Stimulated activated CD8-positive, alpha-beta memory T cell treated with anti-CD3 and anti-CD28 coated beads, Interleukin-12 subunit alpha, Interleukin-12 subunit beta, amount 100 ng/mL, for 1 hour (primary cell): ENCODE measurements around the gene PI3.
"Not testable (repeated sequence)": the region's sequence is repeated elsewhere in the genome, so short reads cannot be mapped to it uniquely, and the experiment has no call there.

Experiments
- DNase-seq: peaks from one replicate; pipeline ENCODE4 v3.0.0-alpha.2; 2020; ENCODE audit warnings: low read depth

Gene PI3, protein sequence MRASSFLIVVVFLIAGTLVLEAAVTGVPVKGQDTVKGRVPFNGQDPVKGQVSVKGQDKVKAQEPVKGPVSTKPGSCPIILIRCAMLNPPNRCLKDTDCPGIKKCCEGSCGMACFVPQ

DNA sequence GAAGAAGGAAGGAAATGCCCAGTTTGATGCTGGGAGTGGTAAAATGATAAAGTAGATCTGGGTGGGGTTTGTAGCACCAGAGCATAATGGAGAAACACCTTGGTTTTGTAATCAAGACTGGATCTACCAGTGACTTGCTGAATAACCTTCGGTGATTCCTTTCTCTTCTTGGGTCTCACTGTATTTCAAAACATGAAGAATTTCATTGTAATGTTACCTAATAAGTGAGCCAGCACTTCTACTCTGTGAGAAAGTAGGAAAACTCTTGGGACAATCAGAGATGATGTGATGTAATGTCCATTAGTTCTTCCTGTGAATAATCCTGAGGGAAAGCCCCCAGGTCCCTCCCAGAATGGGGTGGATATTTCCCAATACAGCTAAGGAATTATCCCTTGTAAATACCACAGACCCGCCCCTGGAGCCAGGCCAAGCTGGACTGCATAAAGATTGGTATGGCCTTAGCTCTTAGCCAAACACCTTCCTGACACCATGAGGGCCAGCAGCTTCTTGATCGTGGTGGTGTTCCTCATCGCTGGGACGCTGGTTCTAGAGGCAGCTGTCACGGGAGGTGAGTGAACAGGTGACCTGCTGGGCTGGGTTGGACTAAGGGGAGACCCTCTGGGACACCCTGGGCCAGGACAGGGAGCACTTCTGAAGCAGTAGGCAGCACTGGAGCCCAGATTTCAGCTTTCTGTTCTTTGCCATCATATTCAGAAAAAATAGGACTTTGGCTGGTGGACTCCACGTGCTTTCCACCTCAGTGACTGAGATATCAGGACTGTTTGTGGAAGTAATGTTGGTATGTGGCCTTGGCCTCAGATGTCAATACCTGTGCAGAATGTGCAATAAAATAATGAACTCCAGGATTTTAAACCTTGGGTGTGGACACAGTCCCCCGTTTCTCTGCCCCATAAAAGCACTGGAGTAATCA lies at the start of gene PI3:
PI3 (plus strand) TSS at position 469 of the 931 bp plus-strand sequence; CDS start at position 490, 21 bp downstream.
- DNase-seq, result no peak

DNA sequence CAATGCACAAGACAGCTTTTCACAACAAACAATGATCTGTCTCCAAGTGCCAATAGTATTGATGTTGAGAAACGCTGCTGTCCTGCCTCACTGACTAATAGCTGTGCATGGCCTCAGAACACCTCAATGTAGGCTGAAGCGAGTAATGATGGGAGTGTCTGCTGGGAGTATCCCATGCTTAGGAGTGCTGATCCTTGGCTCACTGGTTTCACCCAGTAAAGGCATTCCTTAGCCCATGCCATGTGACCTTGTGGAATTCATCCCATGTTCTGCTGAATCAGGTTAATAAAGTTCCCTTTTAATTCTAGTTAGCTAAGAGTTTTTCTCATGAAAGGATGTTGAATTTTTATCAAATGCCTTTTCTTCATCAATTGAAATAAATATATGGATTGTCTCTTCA lies 46.6 kb upstream of the PI3 start:
- DNase-seq, result no peak

DNA sequence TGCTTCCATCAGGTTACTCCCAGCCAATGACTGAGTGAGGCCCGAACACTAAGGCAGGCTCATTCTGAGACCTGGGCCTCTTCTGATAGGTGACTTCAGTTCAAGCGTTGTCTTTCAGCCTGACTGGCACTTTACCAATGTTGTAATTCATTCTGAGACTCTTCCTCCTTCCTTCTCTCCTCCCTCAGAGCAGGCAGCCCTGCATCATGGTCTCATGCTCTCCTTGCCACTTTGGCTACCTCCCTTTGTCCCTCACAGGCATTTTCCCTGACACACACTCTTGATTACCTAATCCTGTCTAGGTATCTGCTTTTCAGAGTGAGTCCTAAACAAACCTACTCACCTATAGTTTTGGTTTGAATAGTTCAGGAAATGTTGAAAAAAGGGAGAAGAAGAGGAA lies 37.8 kb upstream of the PI3 start:
- DNase-seq, result no peak

DNA sequence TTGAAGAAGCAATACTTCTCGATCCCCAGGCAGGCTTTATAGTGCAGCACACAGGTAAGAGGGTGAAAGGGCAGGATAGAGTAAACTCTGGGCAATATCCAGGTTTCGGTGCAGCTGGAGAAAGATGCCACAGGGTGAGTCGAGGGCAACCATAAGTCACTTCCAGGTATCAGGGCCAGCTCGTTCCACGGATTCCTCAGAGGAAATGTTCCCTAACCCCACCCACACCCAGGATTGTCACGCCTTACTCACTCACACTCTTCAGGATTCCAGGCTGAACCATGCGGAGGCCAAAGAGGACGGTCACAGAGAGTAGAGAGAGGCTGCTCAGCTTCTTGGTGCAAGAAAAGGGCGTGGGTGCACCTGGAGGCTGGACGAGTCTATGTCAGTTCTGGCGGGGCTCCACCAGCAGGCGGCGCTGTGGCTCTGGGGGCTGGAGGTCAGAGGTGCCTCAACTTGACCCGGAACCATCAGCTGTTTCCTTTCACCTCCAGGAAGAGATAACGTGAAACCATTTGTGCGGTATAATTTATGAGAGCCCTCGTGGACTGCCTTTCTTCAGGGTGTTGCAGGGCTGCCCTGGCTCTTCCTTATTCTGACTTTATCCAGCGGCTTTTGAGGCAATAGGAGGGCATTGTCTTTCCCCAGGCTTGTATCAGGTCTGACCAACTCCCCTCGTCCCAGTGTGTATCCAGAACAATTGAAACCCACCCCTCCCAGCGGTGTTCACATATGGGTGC lies 36.0 kb upstream of the PI3 start:
- DNase-seq, result peak; percentile 10

DNA sequence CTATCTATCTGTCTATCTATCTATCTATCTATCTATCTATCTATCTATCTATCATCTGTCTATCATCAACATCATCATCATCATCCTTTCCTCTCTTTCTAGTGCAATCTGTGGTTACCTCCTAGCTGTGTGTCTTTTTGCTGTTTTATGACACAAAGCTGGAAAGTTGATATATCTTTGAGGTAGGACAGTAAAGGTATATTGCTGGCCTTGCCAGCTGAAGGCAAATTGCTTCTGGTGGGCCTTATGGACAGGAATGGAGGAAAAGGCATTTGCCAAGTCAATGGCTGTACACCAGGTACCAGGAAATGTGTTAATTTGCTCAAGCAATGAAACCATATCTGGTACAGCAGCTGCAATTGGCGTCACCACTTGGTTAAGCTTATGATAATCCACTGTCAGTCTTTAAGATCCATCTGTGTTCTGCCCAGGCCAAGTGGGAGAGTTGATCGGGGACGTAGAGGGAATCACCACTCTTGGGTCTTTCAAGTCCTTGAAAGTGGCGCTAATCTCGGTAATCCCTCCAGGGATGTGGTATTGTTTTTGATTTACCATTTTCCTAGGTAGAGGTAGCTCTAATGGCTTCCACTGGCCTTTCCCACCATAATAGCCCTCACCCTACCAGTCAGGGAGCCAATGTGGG lies 34.8 kb upstream of the PI3 start:
- DNase-seq, result not testable (repeated sequence)

DNA sequence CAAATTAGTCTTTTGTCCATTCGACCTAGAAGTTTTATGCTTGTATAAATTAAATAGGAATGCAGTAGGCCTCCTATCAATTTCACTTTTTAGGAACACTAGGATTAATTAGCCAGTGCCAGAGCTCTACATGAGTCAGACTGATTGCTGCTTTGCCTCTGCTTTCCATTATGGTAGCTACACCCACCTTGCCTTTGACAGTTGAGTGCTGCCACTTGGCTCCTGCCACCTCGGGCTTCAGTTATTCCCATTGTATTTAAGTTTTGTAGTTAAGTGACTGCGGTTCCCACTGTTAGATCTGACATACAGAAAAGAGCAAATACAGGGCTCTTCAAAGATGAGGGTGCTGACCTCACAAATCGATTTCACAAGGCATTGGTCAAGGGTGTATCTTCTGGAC lies 33.9 kb upstream of the PI3 start:
- no peak for DNase-seq

DNA sequence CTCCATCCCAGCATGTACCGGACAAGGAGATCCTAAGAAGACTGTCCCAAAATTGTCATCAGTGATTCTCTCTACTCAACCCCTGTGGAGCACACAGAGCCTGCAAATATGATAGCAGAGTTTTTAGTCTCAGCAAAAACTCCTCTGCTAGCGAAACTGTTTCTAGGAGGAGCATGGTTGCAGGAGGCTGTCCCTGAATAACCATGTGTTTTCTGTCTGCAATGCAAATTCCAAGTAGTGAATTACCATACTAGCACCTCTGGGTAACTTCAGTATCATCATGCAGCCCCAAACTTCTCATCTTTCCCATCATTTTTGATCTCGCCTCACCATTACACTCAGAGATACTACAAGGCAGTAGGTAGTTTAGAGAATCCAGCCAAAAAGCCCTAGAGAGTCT lies 25.6 kb upstream of the PI3 start:
- no peak for DNase-seq

DNA sequence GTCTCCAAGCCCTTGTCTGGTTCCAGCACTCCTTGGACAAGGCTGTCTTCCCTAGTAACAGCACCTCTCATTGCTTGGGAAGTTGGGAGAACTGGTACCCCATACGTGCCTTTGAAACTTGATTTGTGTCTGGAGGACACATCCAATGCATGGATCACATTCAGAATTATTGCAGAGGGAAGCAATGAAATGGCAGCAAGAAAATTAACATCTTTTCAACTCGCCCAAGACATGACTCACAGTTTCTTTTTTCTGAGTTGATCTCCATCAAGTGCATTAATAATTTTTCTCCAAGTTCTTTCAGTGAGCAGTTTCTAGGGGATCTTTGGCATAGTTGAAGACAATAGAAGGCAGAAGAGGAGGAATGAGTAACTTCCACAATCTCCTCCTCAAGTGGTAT lies 22.3 kb upstream of the PI3 start:
- no peak for DNase-seq

DNA sequence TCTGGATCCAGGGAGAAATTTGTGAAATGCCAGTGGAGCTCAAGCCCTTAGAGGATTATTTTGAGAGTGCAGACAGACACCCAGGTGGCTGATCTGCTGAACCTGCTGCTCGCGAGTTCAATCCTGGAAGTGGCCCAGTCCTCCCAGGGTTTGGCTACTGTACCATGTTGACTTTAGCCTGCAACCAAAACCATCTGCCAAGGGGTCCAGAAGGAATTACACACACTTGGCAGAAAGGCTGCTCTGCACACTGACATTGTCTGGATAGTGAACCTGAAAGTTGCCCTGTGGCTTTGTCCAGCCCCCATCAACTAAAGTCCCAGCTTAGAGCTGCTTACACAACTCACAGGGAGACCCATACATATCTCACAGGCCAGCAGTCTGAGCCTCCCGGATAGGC lies 21.6 kb upstream of the PI3 start:
- DNase-seq, result no peak

DNA sequence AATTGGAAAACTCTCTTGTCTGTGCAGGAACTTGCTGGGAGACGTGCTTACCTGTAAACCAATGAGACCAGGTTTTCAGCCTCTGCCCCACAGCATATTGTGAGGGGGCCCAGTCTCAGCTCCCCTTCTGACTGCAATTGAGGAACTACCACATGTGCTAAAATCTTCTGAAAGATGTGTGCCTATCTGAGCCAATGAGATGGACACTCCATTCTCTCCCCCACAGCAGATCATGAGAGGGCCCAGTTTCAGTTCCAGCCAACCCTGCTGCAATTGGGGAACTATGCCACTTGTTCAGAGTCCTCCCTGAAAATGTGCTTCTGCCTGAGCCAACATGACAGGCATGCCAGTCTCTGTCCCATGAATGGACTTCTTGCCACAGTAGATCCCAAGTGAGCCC lies 20.9 kb upstream of the PI3 start:
- DNase-seq, result no peak

DNA sequence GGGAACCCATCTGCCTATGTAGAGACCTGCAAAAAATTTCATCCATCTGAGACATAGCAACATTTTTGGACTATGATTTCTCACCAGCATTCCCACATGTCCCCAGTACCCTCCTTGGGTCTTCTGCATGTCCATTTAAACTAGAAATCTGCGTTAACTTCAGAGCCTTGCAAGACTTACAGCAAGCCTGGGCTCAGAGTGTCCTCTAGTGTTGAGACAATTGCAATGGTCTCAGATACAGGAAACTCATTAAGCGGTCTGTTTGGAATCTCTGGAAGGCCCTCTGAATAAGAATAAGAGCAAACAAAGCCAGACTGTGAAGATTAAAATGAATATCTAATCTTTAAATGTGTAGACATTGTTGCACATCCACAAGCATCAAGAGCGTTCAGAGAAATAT lies 20.5 kb upstream of the PI3 start:
- DNase-seq, result no peak

DNA sequence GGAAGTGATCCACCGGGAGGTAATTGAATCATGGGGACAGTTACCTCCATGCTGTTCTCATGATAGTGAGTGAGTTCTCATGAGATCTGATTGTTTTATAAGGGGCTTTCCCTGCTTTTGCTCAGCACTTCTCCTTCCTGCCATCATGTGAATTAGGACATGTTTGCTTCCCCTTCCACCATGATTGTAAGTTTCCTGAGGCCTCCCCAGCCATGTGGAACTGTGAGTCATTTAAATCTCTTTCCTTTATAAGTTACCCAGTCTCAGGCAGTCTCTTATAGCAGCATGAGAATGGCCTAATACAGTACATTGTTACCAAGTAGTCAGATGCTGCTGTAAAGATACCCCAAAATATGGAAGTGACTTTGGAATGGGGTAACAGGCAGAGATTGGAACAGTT lies 19.9 kb upstream of the PI3 start:
- DNase-seq, result not testable (repeated sequence)

DNA sequence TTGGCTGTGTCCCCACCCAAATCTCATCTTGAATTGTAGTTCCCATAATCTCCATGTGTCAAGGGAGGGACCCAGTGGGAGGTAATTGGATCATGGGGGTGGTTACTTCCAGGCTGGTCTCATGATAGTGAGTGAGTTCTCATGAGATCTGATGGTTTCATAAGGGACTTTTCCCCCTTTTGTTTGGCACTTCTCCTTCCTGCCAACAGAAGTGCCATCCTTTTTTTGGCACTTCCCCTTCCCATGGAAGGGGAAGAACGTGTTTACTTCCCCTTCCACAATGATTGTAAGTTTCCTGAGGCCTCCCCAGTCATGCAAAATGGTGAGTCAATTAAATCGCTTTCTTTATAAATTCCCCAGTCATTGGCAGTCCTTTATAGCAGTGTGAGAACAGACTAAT lies 18.0 kb upstream of the PI3 start:
- DNase-seq, result no peak

DNA sequence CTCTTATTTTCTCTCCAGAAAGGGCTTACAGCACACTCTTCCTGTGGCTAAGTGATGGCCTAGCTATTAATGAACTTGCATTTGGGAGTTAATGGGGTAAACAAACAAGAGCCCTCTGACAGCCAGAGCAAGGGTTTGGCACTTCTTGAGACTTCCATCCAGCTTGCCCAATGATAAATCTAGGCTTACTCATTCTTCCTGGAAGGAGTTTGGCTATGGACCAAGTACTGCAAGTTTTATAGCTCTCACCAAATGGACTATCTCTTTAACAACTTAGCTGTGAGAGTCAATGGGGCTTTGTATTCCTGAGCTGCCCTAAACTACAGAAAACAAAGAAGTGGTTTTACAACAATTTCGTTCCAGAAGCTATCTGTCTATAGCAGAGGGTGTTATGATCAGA lies 16.7 kb upstream of the PI3 start:
- DNase-seq, result no peak

DNA sequence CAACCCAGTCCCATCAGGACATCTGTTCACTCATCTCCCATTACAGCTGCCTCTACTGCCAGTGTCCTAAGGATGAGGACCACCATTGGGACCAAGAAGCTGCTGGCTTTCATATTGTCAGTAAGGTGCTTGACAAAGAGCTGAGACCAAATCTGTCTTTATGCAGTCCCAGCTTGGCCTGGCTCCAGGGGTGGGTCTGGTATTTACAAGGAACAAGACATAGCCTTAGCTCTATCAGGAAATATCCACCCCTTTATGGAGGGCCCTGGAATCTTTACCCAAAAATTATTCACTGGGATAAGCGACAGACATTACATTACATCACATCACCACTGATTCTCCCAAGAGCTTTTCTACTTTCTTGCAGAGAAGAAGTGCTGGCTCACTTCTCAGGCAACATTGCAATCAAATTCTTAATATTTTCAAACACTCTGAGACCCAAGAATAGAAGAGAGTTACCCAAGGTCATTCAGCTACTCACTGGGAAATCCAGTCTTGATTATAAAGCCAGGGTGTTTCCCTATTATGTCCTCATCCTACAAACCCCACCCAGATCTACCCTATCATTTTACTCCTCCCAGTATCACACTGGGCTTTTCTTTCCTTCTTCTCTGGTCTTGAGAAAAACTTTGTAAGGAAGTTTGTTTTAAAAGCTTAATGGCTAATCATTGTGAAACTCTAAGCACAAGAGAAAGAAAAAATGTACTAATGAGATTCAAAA lies 11.5 kb upstream of the PI3 start:
- DNase-seq, result no peak

DNA sequence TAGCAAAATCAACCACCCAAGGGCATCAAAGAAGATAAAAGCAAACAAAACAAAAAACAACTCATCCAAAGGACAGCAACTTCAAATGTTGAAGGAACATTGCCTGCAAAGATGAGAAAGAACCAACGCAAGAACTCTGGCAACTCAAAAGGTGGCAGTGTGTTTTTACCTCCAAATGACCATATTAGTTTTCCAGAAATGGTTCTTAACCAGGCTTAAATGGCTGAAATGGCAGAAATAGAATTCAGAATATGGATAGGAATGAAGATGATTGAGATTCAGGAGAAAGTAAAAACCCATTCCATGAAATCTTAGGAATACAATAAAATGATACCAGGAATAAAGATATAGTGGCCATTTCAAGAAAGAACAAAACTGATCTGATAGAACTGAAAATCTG lies 9.8 kb upstream of the PI3 start:
- no peak for DNase-seq

DNA sequence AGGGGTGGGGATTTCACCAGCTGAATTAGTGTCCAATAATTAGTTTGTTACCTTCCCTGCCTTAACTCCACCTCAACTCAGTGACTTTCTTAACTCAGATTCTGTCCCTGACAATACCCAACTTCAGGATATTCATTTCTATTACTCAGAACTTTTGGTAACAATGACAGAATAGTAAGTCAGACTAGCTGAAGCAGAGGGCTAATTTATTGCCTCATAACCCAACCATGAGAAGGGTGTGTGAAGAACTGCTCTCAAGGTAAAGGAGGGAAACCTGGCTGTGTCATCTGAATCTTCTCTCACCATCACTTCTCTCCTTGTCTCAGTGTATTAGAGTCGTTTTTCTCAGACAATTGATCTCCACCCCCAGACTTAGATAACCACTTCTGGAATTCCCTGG lies 1.2 kb upstream of the PI3 start:
- DNase-seq, result no peak

DNA sequence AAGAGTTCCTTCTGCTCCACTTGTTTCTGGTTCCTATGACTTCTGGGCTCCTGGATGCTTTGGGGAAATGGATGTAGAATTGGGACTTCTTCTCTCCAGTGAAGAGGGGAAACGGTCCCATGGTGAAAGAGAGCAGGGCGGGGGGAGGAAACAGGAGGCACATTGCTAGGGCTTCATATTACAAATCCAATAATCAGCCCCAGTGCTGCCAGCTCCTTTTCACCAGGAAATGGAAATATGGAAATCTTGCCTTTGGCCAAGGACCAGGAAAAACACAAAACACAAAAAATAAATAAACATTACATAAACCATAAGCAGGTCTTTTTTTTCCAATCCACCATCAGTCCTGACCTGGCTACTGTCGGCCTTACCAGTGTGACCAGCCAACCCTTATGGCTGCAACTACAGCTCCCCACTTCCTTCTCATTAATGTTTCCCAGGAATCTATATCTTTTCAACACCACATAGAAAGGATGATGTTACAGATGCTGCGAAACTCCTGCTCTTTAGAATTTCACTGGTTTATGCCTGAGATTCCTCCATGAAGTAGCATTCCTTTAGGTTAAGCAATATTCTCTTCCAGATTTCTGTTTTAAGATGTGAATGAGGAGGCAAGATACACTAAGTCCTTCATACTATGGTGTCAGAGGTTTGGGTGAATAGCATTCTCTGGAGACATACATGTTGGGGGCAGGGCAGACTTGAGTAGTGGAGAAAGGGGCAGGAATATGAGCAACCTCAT lies 2.0 kb downstream of the PI3 start:
- no peak for DNase-seq

DNA sequence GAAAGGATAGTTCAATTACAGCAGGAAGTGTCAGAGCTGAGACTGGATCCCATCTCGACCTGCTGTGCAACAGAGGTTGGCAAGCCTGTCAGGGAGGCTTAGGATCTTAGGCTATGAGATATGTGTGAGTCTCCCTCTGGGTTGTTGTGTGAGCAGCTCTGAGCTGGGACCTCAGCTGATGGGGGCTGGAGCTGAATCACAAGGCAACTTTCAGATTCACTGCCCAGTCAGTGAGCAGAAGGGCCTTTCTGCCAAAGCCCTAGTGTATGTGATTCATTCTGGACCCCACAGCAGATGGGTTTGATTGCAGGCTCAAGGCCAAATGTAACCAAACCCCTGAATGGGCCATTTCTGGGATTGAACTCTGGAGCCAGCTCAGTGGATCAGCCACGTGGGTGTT lies 4.5 kb downstream of the PI3 start:
- DNase-seq, result no peak

DNA sequence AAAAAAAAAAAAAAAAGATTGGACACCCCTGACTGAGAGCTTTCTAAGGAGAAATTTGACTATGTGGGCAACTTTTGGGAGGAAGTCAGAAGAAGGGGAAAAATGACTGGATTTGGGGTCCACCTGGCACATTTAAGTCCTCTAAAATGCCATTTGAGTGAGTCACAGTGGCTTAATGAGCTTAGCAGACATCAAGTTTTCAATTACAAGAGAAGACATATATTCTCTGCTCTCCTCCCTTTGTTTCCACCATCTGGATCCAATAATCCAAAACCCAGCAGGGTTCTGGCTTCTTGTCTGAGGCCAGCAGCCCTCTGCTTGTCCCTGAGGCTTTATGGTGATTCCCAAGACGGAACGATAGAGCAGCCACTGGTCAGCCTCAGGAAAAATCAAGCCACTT lies 6.9 kb downstream of the PI3 start:
- DNase-seq, result no peak

DNA sequence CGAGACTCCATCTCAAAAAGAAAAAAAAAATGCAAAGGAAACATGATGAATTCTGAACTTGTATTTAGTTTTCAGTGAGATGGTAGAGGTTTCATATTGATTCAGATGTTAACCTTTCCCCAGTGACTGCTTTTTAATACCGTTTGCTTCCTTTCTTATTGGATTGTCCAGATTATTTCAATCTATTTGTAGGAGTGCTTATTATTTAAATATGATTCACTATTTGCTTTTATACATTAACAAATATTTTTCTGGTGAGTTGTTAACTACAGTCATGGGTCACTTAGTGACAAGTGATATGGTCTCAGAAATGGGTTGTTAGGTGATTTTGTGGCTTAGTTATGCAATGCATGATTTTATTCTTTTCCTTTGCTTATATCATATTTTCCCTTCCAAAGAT lies 8.4 kb downstream of the PI3 start:
- DNase-seq, result no peak
